Testis (tissue), 3 donors: Measurements from ENCODE around the gene SOBP. TPM values are rescaled to one million over a fixed set of nuclear protein-coding genes. Genes with fewer than 3 reads are reported as not detected.

Source experiments
- DNase-seq: peaks from one replicate; pipeline ENCODE4 v3.0.0-alpha.2; 2019
- H3K27ac ChIP-seq, 2 donors: fragments of 200-600 bp; sonication (generic); one replicate each; pipeline ENCODE4 v1.5.1; 2019
- H3K27me3 ChIP-seq: fragments of 200-600 bp; sonication (generic); one replicate; pipeline ENCODE4 v1.5.1; 2019
- H3K36me3 ChIP-seq: fragments of 200-600 bp; sonication (generic); one replicate; pipeline ENCODE4 v1.5.1; 2017; ENCODE audit warnings: low read depth; ENCODE audit errors: missing control alignments
- H3K4me1 ChIP-seq: fragments of 200-600 bp; sonication (generic); one replicate; pipeline ENCODE4 v1.5.1; 2019
- H3K4me3 ChIP-seq, 2 donors: fragments of 200-600 bp; sonication (generic); one replicate each; pipeline ENCODE4 v1.5.1; 2017 to 2019
- H3K9me3 ChIP-seq: fragments of 200-600 bp; sonication (generic); one replicate; pipeline ENCODE4 v1.5.1; 2017
- CTCF ChIP-seq, 3 experiments: fragments of 450-650 bp in 2 of 3; fragments of 200-600 bp in 1 of 3; sonication (generic) in 1 of 3; IDR thresholded peaks; one replicate each; pipeline ENCODE4 v1.5.1; 2016 to 2019; ENCODE audit warnings: antibody characterized with exemption in 3 of 3, mild to moderate bottlenecking in 2 of 3, moderate library complexity in 1 of 3
- POLR2A ChIP-seq: fragments of 450-650 bp; IDR thresholded peaks from one replicate; pipeline ENCODE4 v1.6.1; 2017; ENCODE audit warnings: antibody characterized with exemption, mild to moderate bottlenecking, moderate library complexity
- WGBS, 2 donors: methylation state at CpG; one replicate each; pipeline ENCODE4 v1.1.5; 2018; 5-methylcytosine and 5-hydroxymethylcytosine counted together
- intact Hi-C: fragments of 100-400 bp; cut with DNase I; formaldehyde crosslinking; loops from one replicate; pipeline ENCODE4 v1.15.1; 2023; ENCODE audit warnings: low total_unique reads
- polyA plus RNA-seq: library from polyadenylated mRNA; stranded (reverse); fragments of 350-450 nt; fragmentation: Illumina TruSeq; extraction: RNeasy Lipid Tissue Mini Kit (QIAGEN cat#74804); gene quantifications from one replicate; pipeline ENCODE4 v1.2.3, GENCODE V29; 2014; ENCODE audit warnings: low read depth, low replicate concordance; ENCODE audit not compliant: insufficient read depth
- total RNA-seq, 2 donors: library from RNA; depleted of rRNA; stranded (reverse); fragments of >200 nt; gene quantifications; one replicate each; pipeline ENCODE4 v1.2.3, GENCODE V29; 2016

Gene SOBP
- total and polyA plus RNA-seq, 3 donors from 2014 or later, result 13.9 to 27.2 (median 17.2) TPM

- Histone ChIP-seq H3K4me3 (no peak overlapping the region), H3K4me1 (peaks cover 13% of the 10 kb centered on the region), H3K27me3 (no peaks in the 10 kb centered on the region), H3K36me3 (no peaks in the 10 kb centered on the region), H3K27ac (no peak overlapping the region), H3K9me3 (no peaks in the 10 kb centered on the region)
- intact Hi-C loops, result no loop called here
- WGBS, 2 donors, result 33 to 38% methylated on average over 6 of the region's 6 CpGs
- no peak for DNase-seq
- TF ChIP-seq CTCF (IDR thresholded peaks at IDR 0.05) (no peak), POLR2A (no peak)
Observed at GRCh38 chr6:107690643-107691061, 200.7 kb downstream of the SOBP start.

- DNase-seq, result peak; percentile 22
- intact Hi-C loops, result no loop called here
- no peak for TF ChIP-seq CTCF (IDR thresholded peaks at IDR 0.05)
- Histone ChIP-seq H3K27me3 (no peaks in the 10 kb centered on the region), H3K9me3 (no peaks in the 10 kb centered on the region), H3K4me3 (no peak overlapping the region), H3K36me3 (no peaks in the 10 kb centered on the region), H3K4me1 (peaks cover 13% of the 10 kb centered on the region), H3K27ac (no peak overlapping the region)
- WGBS, 2 donors, result 26 to 30% methylated on average over 12 of the region's 12 CpGs
Observed at GRCh38 chr6:107691062-107691751, 201.3 kb downstream of the SOBP start.

- TF ChIP-seq POLR2A (no peak), CTCF (IDR thresholded peaks at IDR 0.05) (no peak)
- H3K27me3 ChIP-seq, result no peaks in the 10 kb centered on the region
- DNase-seq, result no peak
- intact Hi-C loops, result no loop called here
- no peak overlapping the region for H3K27ac ChIP-seq
- H3K9me3 ChIP-seq, result no peaks in the 10 kb centered on the region
- H3K4me1 ChIP-seq, result peaks cover 13% of the 10 kb centered on the region
- H3K36me3 ChIP-seq, result no peaks in the 10 kb centered on the region
- H3K4me3 ChIP-seq, result no peak overlapping the region
- 70 to 87% methylated on average over 3 of the region's 3 CpGs for WGBS, 2 donors
Observed at GRCh38 chr6:107692351-107692750, 202.4 kb downstream of the SOBP start.

- H3K4me3 ChIP-seq, result no peak overlapping the region
- TF ChIP-seq POLR2A, result no peak
- no peak for TF ChIP-seq CTCF (IDR thresholded peaks at IDR 0.05)
- no peak for DNase-seq
- WGBS, 2 donors, result 90 to 95% methylated on average over 2 of the region's 2 CpGs
- intact Hi-C loops, result no loop called here
- H3K9me3 ChIP-seq, result no peaks in the 10 kb centered on the region
- H3K27me3 ChIP-seq, result no peaks in the 10 kb centered on the region
- no peak overlapping the region for H3K27ac ChIP-seq
- H3K4me1 ChIP-seq, result peaks cover 8% of the 10 kb centered on the region
- H3K36me3 ChIP-seq, result no peaks in the 10 kb centered on the region
Observed at GRCh38 chr6:107695061-107695720, 205.3 kb downstream of the SOBP start.
